Gastrocnemius medialis (tissue), 4 donors: ENCODE results near the gene G6PC1. TPM values are rescaled to one million over a fixed set of nuclear protein-coding genes. Genes with fewer than 3 reads are reported as not detected.
"Not testable (repeated sequence)": the region's sequence is repeated elsewhere in the genome, so short reads cannot be mapped to it uniquely, and the experiment has no call there.

Experiments
- ATAC-seq, 2 donors: fragments of 150-250 bp; one replicate each; pipeline ENCODE4 v1.9.1; 2016
- DNase-seq, 2 donors: peaks; one replicate each; pipeline ENCODE4 v3.0.0-alpha.2; 2019
- H3K27ac ChIP-seq, 4 donors: fragments of 200-600 bp; sonication (generic); 1 replicate in 1 of 4; 2 replicates in 3 of 4; pipeline ENCODE4 v1.5.1; 2016 to 2018; ENCODE audit warnings: mild to moderate bottlenecking in 2 of 4, moderate library complexity in 1 of 4
- H3K27me3 ChIP-seq, 3 donors: fragments of 200-600 bp; sonication (generic) in 2 of 3; 1 replicate in 1 of 3; 2 replicates in 2 of 3; pipeline versions ENCODE4 v1.5.1 to v1.6.0; 2016 to 2019; ENCODE audit warnings: mild to moderate bottlenecking in 1 of 3, moderate library complexity in 1 of 3
- H3K36me3 ChIP-seq, 2 donors: fragments of 200-600 bp; sonication (generic) in 1 of 2; one replicate each; pipeline ENCODE4 v1.5.1; 2017 to 2018
- H3K4me1 ChIP-seq, 2 donors: fragments of 200-600 bp; sonication (generic) in 1 of 2; one replicate each; pipeline ENCODE4 v1.5.1; 2016 to 2017; ENCODE audit warnings: mild to moderate bottlenecking in 2 of 2
- H3K4me3 ChIP-seq, 4 donors: fragments of 200-600 bp; sonication (generic) in 3 of 4; 1 replicate in 1 of 4; 2 replicates in 3 of 4; pipeline ENCODE4 v1.5.1; 2016 to 2019; ENCODE audit warnings: mild to moderate bottlenecking in 2 of 4
- H3K9me3 ChIP-seq, 3 donors: fragments of 200-600 bp; sonication (generic) in 2 of 3; 1 replicate in 1 of 3; 2 replicates in 2 of 3; pipeline ENCODE4 v1.5.1; 2016 to 2019
- POLR2A ChIP-seq, 2 donors: fragments of 450-650 bp; IDR thresholded peaks; one replicate each; pipeline ENCODE4 v1.6.1; 2017; ENCODE audit warnings: antibody characterized with exemption in 2 of 2, mild to moderate bottlenecking in 2 of 2, moderate library complexity in 2 of 2
- in situ Hi-C, 4 donors: fragments of 200-750 bp; cut with MboI; loops; one replicate each; pipeline versions ENCODE4 v1.15.0 to v1.8.0; 2017; ENCODE audit warnings: low sequenced_read_pairs in 4 of 4
- intact Hi-C: fragments of 100-400 bp; cut with DNase I; formaldehyde crosslinking; loops from one replicate; pipeline ENCODE4 v1.15.1; 2023; ENCODE audit warnings: low total_unique reads
- total RNA-seq, 4 donors: library from RNA; depleted of rRNA; stranded (reverse); fragments of >200 nt; gene quantifications; one replicate each; pipeline versions ENCODE4 v1.1.0 to v1.2.3, GENCODE V29; 2016
- TF ChIP-seq, protein P1 (sequence below), 5 experiments: fragments of 450-650 bp in 3 of 5; fragments of 200-600 bp in 2 of 5; sonication (generic) in 2 of 5; IDR thresholded peaks in 4 of 5; conservative IDR thresholded peaks in 1 of 5; 1 replicate in 4 of 5; 2 replicates in 1 of 5; pipeline ENCODE4 v1.5.1; 2016 to 2019; ENCODE audit warnings: antibody characterized with exemption in 5 of 5, mild to moderate bottlenecking in 3 of 5, moderate library complexity in 3 of 5

G6PC1 gene
- under 1 TPM in 2 of 4 donors, not detected in 2; 0.36 to 0.47 TPM for total RNA-seq

DNA sequence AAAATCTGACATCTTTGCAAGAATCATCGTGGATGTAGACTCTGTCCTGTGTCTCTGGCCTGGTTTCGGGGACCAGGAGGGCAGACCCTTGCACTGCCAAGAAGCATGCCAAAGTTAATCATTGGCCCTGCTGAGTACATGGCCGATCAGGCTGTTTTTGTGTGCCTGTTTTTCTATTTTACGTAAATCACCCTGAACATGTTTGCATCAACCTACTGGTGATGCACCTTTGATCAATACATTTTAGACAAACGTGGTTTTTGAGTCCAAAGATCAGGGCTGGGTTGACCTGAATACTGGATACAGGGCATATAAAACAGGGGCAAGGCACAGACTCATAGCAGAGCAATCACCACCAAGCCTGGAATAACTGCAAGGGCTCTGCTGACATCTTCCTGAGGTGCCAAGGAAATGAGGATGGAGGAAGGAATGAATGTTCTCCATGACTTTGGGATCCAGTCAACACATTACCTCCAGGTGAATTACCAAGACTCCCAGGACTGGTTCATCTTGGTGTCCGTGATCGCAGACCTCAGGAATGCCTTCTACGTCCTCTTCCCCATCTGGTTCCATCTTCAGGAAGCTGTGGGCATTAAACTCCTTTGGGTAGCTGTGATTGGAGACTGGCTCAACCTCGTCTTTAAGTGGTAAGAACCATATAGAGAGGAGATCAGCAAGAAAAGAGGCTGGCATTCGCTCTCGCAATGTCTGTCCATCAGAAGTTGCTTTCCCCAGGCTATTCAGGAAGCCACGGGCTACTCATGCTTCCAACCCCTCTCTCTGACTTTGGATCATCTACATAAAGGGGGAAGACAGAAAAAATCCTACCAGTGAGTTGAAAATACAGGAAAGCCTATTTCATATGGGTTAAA, at the start of gene G6PC1:
Gene G6PC1, plus strand, starts transcription at position 340 of the 872 bp plus-strand sequence. Its CDS starts 78 bp downstream, at position 418.
- in situ Hi-C loops: no loop called here
- Histone ChIP-seq H3K27ac (no peak within 1 kb of the TSS), H3K9me3 (no peaks in the 10 kb centered on the region), H3K4me3 (no peak within 1 kb of the TSS), H3K4me1 (no peaks in the 10 kb centered on the region), H3K27me3 (no peaks in the 10 kb centered on the region), H3K36me3 (no peaks in the 10 kb centered on the region)
- DNase-seq: no peak
- TF ChIP-seq, protein P1, sequence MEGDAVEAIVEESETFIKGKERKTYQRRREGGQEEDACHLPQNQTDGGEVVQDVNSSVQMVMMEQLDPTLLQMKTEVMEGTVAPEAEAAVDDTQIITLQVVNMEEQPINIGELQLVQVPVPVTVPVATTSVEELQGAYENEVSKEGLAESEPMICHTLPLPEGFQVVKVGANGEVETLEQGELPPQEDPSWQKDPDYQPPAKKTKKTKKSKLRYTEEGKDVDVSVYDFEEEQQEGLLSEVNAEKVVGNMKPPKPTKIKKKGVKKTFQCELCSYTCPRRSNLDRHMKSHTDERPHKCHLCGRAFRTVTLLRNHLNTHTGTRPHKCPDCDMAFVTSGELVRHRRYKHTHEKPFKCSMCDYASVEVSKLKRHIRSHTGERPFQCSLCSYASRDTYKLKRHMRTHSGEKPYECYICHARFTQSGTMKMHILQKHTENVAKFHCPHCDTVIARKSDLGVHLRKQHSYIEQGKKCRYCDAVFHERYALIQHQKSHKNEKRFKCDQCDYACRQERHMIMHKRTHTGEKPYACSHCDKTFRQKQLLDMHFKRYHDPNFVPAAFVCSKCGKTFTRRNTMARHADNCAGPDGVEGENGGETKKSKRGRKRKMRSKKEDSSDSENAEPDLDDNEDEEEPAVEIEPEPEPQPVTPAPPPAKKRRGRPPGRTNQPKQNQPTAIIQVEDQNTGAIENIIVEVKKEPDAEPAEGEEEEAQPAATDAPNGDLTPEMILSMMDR (IDR thresholded peaks at IDR 0.05 in 4 of 5, conservative IDR thresholded peaks at IDR 0.05 in 1 of 5): no peak
- TF ChIP-seq POLR2A (IDR thresholded peaks at IDR 0.05): no peak
- no peak for ATAC-seq
- intact Hi-C loops: no loop called here

- Histone ChIP-seq H3K4me3 (peak within 1 kb of the TSS in 3 of 4 donors; percentile 26 to 45 (median 43)), H3K36me3 (no peaks in the 10 kb centered on the region), H3K27me3 (peaks cover 0 to 14% (median 0%) of the 10 kb centered on the region in 3 donors), H3K27ac (peak within 1 kb of the TSS in 3 of 4 donors; percentile 64 to 72 (median 64)), H3K9me3 (no peaks in the 10 kb centered on the region), H3K4me1 (peaks cover 0 to 6% of the 10 kb centered on the region in 2 donors)
- in situ Hi-C loops (no loop called here), intact Hi-C loops (no loop called here)
- TF ChIP-seq POLR2A (IDR thresholded peaks at IDR 0.05): no peak
- TF ChIP-seq, protein P1 (IDR thresholded peaks at IDR 0.05 in 4 of 5, conservative IDR thresholded peaks at IDR 0.05 in 1 of 5): no peak
- peak in 1 of 2 donors; percentile 16 for ATAC-seq
- no peak for DNase-seq
These were observed 49.6 kb upstream of the G6PC1 start, which contains the start of gene AOC3 for GRCh38 chr17:42850954-42851353. Gene AOC3 (plus strand): TSS chr17:42851199. CDS start chr17:42851344, 145 bp downstream.

DNA sequence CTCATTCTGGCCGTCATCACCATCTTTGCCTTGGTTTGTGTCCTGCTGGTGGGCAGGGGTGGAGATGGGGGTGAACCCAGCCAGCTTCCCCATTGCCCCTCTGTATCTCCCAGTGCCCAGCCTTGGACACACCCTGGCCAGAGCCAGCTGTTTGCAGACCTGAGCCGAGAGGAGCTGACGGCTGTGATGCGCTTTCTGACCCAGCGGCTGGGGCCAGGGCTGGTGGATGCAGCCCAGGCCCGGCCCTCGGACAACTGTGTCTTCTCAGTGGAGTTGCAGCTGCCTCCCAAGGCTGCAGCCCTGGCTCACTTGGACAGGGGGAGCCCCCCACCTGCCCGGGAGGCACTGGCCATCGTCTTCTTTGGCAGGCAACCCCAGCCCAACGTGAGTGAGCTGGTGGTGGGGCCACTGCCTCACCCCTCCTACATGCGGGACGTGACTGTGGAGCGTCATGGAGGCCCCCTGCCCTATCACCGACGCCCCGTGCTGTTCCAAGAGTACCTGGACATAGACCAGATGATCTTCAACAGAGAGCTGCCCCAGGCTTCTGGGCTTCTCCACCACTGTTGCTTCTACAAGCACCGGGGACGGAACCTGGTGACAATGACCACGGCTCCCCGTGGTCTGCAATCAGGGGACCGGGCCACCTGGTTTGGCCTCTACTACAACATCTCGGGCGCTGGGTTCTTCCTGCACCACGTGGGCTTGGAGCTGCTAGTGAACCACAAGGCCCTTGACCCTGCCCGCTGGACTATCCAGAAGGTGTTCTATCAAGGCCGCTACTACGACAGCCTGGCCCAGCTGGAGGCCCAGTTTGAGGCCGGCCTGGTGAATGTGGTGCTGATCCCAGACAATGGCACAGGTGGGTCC, 49.0 kb upstream of the G6PC1 start:
- DNase-seq, ATAC-seq, intact Hi-C loops, in situ Hi-C loops, H3K9me3 ChIP-seq, H3K36me3 ChIP-seq, H3K4me1 ChIP-seq: not testable (repeated sequence)
- peak overlapping the region in 3 of 4 donors; percentile 26 to 45 (median 43) for H3K4me3 ChIP-seq
- H3K27ac ChIP-seq: peak overlapping the region in 3 of 4 donors; percentile 64 to 72 (median 64)
- H3K27me3 ChIP-seq: peaks cover 0 to 14% (median 0%) of the 10 kb centered on the region in 3 donors

- H3K27ac ChIP-seq: peak overlapping the region; percentile 56 to 64 (median 62)
- peak overlapping the region in 3 of 4 donors; percentile 15 to 45 (median 26) for H3K4me3 ChIP-seq
- H3K4me1 ChIP-seq: peaks cover 0 to 6% of the 10 kb centered on the region in 2 donors
- in situ Hi-C loops: no loop called here
- ATAC-seq: no peak
- H3K9me3 ChIP-seq: no peaks in the 10 kb centered on the region
- DNase-seq: no peak
- intact Hi-C loops: no loop called here
- H3K36me3 ChIP-seq: no peaks in the 10 kb centered on the region
- TF ChIP-seq, protein P1 (IDR thresholded peaks at IDR 0.05 in 4 of 5, conservative IDR thresholded peaks at IDR 0.05 in 1 of 5): no peak
- TF ChIP-seq POLR2A (IDR thresholded peaks at IDR 0.05): no peak
- H3K27me3 ChIP-seq: peaks cover 0 to 14% (median 0%) of the 10 kb centered on the region in 3 donors
These were observed 48.2 kb upstream of the G6PC1 start for GRCh38 chr17:42852351-42852750.
